ENCODE measurements around the gene LPCAT2. TPM values are rescaled to one million over a fixed set of nuclear protein-coding genes. Genes with fewer than 3 reads are reported as not detected.

The LPCAT2 gene
- total RNA-seq, 1 donor = 23.5 TPM

DNA sequence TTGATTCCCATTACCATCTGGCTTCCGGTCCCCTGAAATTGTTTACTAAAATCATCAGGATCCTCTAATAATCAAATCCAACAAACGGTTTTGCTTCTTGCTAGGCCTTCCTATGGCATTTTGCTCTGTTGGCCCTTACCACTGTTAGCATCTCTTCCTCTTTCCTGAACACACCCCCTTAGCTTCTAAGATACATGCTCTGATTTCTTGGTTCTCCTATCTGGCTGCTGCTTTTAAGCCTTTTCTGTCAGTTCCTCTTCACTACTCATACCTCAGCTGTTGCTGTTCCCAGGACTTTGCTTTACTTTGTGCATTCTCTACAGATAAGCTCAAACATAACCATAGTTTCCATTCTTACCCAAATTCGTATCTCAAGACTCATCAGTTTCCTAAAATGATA lies 69.0 kb downstream of the LPCAT2 start:
- no peak overlapping the region for H3K4me3 ChIP-seq (ENCODE audit: insufficient read depth, low read length)
- no peak for DNase-seq (ENCODE audit: insufficient read length, low spot score, missing footprints)
- no peak overlapping the region for H2AFZ ChIP-seq (ENCODE audit: low read length)
- H3K9me3 ChIP-seq (ENCODE audit: low read depth, low read length) = no peaks in the 10 kb centered on the region
- H3K4me1 ChIP-seq (ENCODE audit: insufficient read depth, low read length) = no peaks in the 10 kb centered on the region
- H3K36me3 ChIP-seq (ENCODE audit: insufficient read depth, low read length) = peaks cover 39% of the 10 kb centered on the region
- H3K79me2 ChIP-seq (ENCODE audit: insufficient read depth, low read length) = no peaks in the 10 kb centered on the region
- no peaks in the 10 kb centered on the region for H3K27me3 ChIP-seq (ENCODE audit: insufficient read depth, low read length)
- peaks cover 8% of the 10 kb centered on the region for H4K20me1 ChIP-seq (ENCODE audit: insufficient read depth, low read length)
- TF ChIP-seq, protein P1, sequence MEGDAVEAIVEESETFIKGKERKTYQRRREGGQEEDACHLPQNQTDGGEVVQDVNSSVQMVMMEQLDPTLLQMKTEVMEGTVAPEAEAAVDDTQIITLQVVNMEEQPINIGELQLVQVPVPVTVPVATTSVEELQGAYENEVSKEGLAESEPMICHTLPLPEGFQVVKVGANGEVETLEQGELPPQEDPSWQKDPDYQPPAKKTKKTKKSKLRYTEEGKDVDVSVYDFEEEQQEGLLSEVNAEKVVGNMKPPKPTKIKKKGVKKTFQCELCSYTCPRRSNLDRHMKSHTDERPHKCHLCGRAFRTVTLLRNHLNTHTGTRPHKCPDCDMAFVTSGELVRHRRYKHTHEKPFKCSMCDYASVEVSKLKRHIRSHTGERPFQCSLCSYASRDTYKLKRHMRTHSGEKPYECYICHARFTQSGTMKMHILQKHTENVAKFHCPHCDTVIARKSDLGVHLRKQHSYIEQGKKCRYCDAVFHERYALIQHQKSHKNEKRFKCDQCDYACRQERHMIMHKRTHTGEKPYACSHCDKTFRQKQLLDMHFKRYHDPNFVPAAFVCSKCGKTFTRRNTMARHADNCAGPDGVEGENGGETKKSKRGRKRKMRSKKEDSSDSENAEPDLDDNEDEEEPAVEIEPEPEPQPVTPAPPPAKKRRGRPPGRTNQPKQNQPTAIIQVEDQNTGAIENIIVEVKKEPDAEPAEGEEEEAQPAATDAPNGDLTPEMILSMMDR (IDR thresholded peaks at IDR 0.05; ENCODE audit: extremely low read depth, low read depth, low read length) = no peak
- H3K4me2 ChIP-seq (ENCODE audit: insufficient read depth, low read length) = no peak overlapping the region
- no peak overlapping the region for H3K27ac ChIP-seq (ENCODE audit: low read depth, low read length)

DNA sequence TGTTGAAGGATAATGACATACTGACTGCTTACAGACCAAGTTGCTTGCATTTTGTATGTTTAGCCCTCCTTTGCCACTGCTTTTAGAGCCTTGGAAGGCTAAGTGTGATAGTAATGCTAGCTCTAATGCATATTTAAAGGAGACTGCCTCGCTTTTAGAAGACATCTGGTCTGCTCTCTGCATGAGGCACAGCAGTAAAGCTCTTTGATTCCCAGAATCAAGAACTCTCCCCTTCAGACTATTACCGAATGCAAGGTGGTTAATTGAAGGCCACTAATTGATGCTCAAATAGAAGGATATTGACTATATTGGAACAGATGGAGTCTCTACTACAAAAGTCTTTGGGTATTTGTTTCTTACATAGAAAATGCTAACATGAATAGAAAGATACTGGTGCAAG lies 76.8 kb downstream of the LPCAT2 start:
- H3K4me2 ChIP-seq (ENCODE audit: insufficient read depth, low read length) = no peak overlapping the region
- no peak overlapping the region for H3K4me3 ChIP-seq (ENCODE audit: insufficient read depth, low read length)
- no peaks in the 10 kb centered on the region for H3K27me3 ChIP-seq (ENCODE audit: insufficient read depth, low read length)
- TF ChIP-seq, protein P1 (IDR thresholded peaks at IDR 0.05; ENCODE audit: extremely low read depth, low read depth, low read length) = no peak
- no peak overlapping the region for H3K27ac ChIP-seq (ENCODE audit: low read depth, low read length)
- no peaks in the 10 kb centered on the region for H3K79me2 ChIP-seq (ENCODE audit: insufficient read depth, low read length)
- DNase-seq (ENCODE audit: insufficient read length, low spot score, missing footprints) = no peak
- no peaks in the 10 kb centered on the region for H3K36me3 ChIP-seq (ENCODE audit: insufficient read depth, low read length)
- no peak overlapping the region for H2AFZ ChIP-seq (ENCODE audit: low read length)
- no peaks in the 10 kb centered on the region for H3K4me1 ChIP-seq (ENCODE audit: insufficient read depth, low read length)
- H4K20me1 ChIP-seq (ENCODE audit: insufficient read depth, low read length) = no peaks in the 10 kb centered on the region
- no peaks in the 10 kb centered on the region for H3K9me3 ChIP-seq (ENCODE audit: low read depth, low read length)

GRCh38 chr16:55588799-55589198 lies 79.9 kb downstream of the LPCAT2 start:
- no peak overlapping the region for H3K27ac ChIP-seq (ENCODE audit: low read depth, low read length)
- H3K79me2 ChIP-seq (ENCODE audit: insufficient read depth, low read length) = no peaks in the 10 kb centered on the region
- DNase-seq (ENCODE audit: insufficient read length, low spot score, missing footprints) = no peak
- no peak overlapping the region for H3K4me3 ChIP-seq (ENCODE audit: insufficient read depth, low read length)
- TF ChIP-seq, protein P1 (IDR thresholded peaks at IDR 0.05; ENCODE audit: extremely low read depth, low read depth, low read length) = no peak
- no peak overlapping the region for H2AFZ ChIP-seq (ENCODE audit: low read length)
- H3K27me3 ChIP-seq (ENCODE audit: insufficient read depth, low read length) = peaks cover 7% of the 10 kb centered on the region
- H4K20me1 ChIP-seq (ENCODE audit: insufficient read depth, low read length) = no peaks in the 10 kb centered on the region
- H3K9me3 ChIP-seq (ENCODE audit: low read depth, low read length) = no peaks in the 10 kb centered on the region
- H3K4me1 ChIP-seq (ENCODE audit: insufficient read depth, low read length) = no peaks in the 10 kb centered on the region
- no peak overlapping the region for H3K4me2 ChIP-seq (ENCODE audit: insufficient read depth, low read length)
- no peaks in the 10 kb centered on the region for H3K36me3 ChIP-seq (ENCODE audit: insufficient read depth, low read length)

- Histone ChIP-seq H3K27me3 (ENCODE audit: insufficient read depth, low read length) (peaks cover 17% of the 10 kb centered on the region), H3K4me1 (ENCODE audit: insufficient read depth, low read length) (no peaks in the 10 kb centered on the region), H3K79me2 (ENCODE audit: insufficient read depth, low read length) (no peaks in the 10 kb centered on the region), H3K4me3 (ENCODE audit: insufficient read depth, low read length) (no peak overlapping the region), H3K9me3 (ENCODE audit: low read depth, low read length) (no peaks in the 10 kb centered on the region), H3K36me3 (ENCODE audit: insufficient read depth, low read length) (no peaks in the 10 kb centered on the region), H4K20me1 (ENCODE audit: insufficient read depth, low read length) (no peaks in the 10 kb centered on the region), H2AFZ (ENCODE audit: low read length) (no peak overlapping the region), H3K27ac (ENCODE audit: low read depth, low read length) (no peak overlapping the region), H3K4me2 (ENCODE audit: insufficient read depth, low read length) (no peak overlapping the region)
- TF ChIP-seq, protein P1 (IDR thresholded peaks at IDR 0.05; ENCODE audit: extremely low read depth, low read depth, low read length) = no peak
- DNase-seq (ENCODE audit: insufficient read length, low spot score, missing footprints) = no peak
Observed at GRCh38 chr16:55592306-55592705, 83.4 kb downstream of the LPCAT2 start.
